Endothelial cell of umbilical vein (primary cell): ENCODE data around the gene MAP3K14.

Experiments used
- CTCF ChIP-seq, 2 donors: IDR thresholded peaks; 1 replicate in 1 of 2; 2 replicates in 1 of 2; pipeline ENCODE4 v1.5.1; 2011; ENCODE audit warnings: low read length in 2 of 2, mild to moderate bottlenecking in 2 of 2, moderate library complexity in 2 of 2, control low read depth in 1 of 2, inconsistent platforms in 1 of 2, low read depth in 1 of 2; ENCODE audit not compliant: insufficient read depth in 1 of 2; ENCODE audit errors: extremely low read depth in 1 of 2
- EZH2 ChIP-seq: IDR thresholded peaks from 2 replicates; pipeline ENCODE4 v1.6.1; 2012; ENCODE audit warnings: borderline replicate concordance, low read depth, mild to moderate bottlenecking, moderate library complexity, low read length, inconsistent platforms; ENCODE audit not compliant: severe bottlenecking
- POLR2A ChIP-seq: IDR thresholded peaks from 2 replicates; pipeline ENCODE4 v1.6.1; 2012; ENCODE audit warnings: low read depth, mild to moderate bottlenecking, control low read depth, low read length
- POLR2AphosphoS5 ChIP-seq: IDR thresholded peaks from 2 replicates; pipeline ENCODE4 v1.6.1; 2012; ENCODE audit warnings: low read depth, mild to moderate bottlenecking, control low read depth, low read length, moderate library complexity; ENCODE audit not compliant: insufficient read depth

GRCh38 chr17:45332505-45332904 lies 15.7 kb upstream of the MAP3K14 start:
- no peak for TF ChIP-seq EZH2
- TF ChIP-seq CTCF (IDR thresholded peaks at IDR 0.05; ENCODE audit: extremely low read depth in 1 of 2, insufficient read depth in 1 of 2, low read depth in 1 of 2, low read length in 2 of 2) = no peak
- TF ChIP-seq POLR2AphosphoS5 = no peak
- TF ChIP-seq POLR2A = no peak
